Neural cell (in vitro differentiated cells): ENCODE data around the gene PADI6.

Experiments used
- RAD21 ChIP-seq: fragments of 450-650 bp; conservative IDR thresholded peaks from 2 replicates; pipeline ENCODE4 v1.6.1; 2014; ENCODE audit warnings: antibody characterized with exemption, mild to moderate bottlenecking, moderate library complexity
- TF ChIP-seq, protein P1 (sequence below): IDR thresholded peaks from 2 replicates; pipeline ENCODE4 v1.6.1; 2012; ENCODE audit warnings: borderline replicate concordance
- TF ChIP-seq, protein P2 (sequence below): fragments of 450-650 bp; IDR thresholded peaks from 2 replicates; pipeline ENCODE4 v1.5.1; 2014; ENCODE audit warnings: antibody characterized with exemption, mild to moderate bottlenecking, moderate library complexity; ENCODE audit not compliant: poor library complexity, severe bottlenecking

DNA sequence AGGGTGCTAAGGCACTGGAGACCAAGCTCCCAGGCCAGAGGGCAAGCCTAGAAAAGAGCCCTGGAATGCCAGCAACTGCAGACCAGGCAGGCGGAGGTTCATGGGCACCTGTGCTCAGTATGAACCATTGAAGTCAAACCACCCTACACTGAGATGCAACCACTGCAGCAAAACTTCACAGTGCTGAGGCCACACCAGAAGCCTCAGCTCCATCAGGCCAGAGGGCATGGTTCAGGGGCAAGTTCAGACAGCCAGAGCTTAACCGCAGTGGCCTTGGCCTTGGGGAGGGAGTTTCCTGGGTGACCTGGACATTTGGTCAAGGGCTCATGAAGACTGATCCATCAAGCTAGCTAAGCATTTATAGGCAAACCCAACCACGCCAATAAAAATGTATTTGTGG, 60.4 kb downstream of the PADI6 start:
- TF ChIP-seq, protein P1, sequence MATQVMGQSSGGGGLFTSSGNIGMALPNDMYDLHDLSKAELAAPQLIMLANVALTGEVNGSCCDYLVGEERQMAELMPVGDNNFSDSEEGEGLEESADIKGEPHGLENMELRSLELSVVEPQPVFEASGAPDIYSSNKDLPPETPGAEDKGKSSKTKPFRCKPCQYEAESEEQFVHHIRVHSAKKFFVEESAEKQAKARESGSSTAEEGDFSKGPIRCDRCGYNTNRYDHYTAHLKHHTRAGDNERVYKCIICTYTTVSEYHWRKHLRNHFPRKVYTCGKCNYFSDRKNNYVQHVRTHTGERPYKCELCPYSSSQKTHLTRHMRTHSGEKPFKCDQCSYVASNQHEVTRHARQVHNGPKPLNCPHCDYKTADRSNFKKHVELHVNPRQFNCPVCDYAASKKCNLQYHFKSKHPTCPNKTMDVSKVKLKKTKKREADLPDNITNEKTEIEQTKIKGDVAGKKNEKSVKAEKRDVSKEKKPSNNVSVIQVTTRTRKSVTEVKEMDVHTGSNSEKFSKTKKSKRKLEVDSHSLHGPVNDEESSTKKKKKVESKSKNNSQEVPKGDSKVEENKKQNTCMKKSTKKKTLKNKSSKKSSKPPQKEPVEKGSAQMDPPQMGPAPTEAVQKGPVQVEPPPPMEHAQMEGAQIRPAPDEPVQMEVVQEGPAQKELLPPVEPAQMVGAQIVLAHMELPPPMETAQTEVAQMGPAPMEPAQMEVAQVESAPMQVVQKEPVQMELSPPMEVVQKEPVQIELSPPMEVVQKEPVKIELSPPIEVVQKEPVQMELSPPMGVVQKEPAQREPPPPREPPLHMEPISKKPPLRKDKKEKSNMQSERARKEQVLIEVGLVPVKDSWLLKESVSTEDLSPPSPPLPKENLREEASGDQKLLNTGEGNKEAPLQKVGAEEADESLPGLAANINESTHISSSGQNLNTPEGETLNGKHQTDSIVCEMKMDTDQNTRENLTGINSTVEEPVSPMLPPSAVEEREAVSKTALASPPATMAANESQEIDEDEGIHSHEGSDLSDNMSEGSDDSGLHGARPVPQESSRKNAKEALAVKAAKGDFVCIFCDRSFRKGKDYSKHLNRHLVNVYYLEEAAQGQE, result no peak
- no peak for TF ChIP-seq RAD21
- TF ChIP-seq, protein P2, sequence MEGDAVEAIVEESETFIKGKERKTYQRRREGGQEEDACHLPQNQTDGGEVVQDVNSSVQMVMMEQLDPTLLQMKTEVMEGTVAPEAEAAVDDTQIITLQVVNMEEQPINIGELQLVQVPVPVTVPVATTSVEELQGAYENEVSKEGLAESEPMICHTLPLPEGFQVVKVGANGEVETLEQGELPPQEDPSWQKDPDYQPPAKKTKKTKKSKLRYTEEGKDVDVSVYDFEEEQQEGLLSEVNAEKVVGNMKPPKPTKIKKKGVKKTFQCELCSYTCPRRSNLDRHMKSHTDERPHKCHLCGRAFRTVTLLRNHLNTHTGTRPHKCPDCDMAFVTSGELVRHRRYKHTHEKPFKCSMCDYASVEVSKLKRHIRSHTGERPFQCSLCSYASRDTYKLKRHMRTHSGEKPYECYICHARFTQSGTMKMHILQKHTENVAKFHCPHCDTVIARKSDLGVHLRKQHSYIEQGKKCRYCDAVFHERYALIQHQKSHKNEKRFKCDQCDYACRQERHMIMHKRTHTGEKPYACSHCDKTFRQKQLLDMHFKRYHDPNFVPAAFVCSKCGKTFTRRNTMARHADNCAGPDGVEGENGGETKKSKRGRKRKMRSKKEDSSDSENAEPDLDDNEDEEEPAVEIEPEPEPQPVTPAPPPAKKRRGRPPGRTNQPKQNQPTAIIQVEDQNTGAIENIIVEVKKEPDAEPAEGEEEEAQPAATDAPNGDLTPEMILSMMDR, result no peak
